GM19239 (cell line): ENCODE data around the gene FASLG.
"Not testable (repeated sequence)": the region's sequence is repeated elsewhere in the genome, so short reads cannot be mapped to it uniquely, and the experiment has no call there.

Experiments used
- DNase-seq: peaks from one replicate; pipeline ENCODE4 v3.0.0; 2011; ENCODE audit warnings: low spot score; ENCODE audit not compliant: insufficient read length
- FAIRE-seq: peaks from 2 replicates; lab custom pipeline; 2011; peaks lifted over from hg19 to GRCh38; lab: Jason Lieb, UNC

The FASLG gene

DNA sequence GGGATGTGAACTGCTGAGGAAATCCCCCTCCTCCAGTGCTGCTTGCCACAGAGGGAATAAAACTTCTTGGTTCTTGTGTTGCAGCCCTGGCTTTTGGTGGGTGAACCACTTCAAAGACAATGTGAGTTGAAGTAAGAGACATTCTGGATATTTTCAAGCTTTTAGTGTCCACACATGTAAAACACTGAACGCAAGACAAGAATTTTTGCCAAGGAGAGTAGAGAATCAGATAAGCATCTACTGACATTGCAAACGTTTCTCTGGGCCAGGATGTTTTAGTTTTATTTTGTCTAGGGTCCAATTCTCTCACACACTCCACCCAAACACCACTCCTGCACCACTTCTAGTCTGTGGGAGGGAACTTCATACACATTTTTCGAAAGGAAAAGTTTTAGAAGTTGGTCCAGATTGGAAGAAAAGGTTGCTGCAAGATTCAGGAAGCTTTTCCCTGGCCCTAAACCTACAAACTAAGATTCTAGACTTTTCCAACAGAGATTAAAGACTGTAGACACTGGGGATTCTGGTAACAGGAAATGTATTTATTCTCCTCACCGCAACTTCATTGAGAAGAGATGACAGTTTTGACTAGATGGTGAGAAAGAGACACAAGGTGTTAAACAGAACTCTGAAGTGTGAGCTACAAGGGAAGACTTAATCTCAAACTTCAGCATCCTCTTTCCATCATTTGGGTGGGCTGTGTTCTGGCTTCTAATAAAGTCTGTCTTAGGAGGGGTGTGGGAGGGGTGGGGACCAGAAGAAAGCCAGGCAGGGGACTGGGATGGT lies 16.1 kb downstream of the FASLG start:
- FAIRE-seq (no peak), DNase-seq (no peak)

DNA sequence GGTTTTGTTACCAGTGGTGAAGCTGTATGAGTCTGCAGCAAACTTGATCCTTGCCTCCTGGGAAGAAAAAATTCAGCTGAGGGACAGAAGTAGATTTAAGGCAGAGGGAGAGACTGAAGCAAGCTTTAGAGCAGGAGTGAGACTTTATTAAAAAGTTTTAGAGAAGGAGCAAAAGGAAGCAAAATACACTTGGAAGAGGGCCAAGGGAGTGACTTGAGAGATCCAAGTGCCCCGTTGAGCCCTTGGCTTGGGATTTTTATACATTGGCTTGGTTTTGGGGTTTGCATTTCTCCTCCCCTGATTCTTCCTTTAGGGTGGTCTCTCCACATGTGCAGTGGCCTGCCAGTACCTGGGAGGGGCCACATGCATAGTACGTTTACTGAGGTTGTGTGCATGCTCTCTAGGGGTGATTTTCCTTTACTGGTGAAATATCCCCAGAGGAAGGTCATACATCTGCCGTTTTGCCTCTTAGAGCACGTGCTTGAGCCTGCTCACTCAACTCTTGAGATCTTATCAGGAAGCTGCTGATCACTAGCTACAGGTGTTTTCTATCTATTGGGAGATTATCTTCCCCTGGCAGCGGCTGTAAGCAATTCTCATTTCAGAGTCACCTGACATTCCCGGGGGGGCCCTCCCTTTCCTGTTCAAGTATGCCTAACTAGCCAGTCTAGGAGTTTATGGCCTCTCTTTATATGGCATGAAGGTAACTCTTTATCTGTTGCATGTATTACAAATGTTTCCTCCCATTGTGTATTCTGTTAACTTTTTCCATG lies 20.3 kb downstream of the FASLG start:
- DNase-seq (no peak), FAIRE-seq (no peak)

DNA sequence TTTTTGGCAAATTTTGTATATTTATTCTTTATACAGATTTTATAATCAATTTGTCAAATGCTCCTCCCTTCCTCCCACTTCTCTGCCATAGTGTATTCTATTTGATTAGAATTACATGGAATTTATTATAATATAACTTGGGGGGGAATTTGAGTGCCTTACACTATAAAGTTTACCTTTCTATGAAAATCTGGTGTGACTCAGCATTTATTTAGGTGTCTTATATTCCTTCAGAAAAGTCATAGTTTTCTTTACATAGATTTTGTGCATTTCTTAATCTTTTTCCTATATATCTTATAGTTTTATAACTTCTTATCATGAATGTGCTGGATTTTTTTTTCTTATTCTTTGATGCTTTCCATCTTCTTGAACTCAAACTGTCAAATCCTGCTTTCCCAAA lies 21.3 kb downstream of the FASLG start:
- FAIRE-seq = no peak
- no peak for DNase-seq

DNA sequence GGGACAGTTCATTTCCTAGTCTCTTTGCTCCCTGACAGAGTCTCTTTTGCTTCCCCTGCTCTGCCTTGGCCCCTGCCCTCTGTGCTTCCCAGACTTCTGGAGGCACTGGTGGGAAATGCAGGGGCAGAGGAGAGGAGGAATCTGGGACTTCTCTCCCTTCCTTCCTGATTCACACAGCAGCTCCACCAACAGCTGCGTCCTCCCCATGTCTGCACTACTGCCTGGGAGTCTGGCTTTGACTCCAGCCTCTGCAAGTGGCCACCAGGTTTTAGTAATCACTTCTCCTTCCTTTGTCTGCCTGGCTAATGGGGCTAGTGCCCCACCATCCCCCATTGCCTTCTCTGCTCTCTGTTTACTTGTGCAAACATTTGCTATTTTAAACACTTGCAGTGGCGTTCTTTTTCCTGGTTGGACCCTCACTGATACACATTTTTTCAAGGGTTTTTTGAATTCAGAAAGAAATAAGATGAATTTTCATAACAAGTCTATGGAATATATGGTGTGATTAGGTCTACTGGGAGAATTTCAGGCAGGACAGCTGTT lies 21.9 kb downstream of the FASLG start:
- DNase-seq = no peak
- FAIRE-seq = no peak

DNA sequence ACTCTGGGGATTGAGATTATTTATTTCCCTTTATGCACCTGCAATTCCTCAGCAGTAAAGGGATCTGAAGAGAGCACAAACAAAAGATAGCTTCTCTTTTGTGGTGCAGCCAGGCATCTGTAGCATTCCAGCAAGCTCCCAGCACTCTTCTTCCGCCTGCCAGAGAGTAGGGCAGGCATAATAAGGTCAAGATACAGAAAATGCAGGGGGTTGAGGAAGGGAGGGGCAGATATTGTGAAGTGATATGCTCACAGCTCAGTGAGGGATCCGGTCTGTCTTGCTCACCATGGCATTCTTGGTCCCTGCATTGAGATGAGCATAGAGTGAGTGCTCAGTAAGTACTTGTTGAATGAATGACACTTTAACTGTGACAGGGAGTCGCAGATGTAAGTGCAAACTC lies 23.9 kb downstream of the FASLG start:
- DNase-seq = no peak
- no peak for FAIRE-seq

DNA sequence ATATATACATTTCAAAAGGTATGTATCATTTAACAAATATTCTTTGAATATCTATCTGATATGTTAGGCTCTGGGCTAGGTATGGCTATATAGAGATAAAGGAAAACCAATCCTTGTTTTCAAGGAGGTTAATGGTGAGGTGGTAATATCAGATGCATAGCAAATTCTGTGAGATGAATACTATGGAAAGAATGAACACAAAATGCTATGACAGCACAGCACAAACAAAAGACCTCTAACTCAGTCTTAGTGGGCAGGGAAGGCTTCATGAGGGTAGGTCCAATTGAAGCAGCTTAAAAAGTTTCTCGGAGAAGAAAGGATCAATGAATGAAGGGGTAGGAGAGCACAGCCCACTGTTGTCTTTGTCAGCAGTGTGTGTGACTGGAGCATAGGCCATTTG lies 27.2 kb downstream of the FASLG start:
- DNase-seq = no peak
- FAIRE-seq = no peak

DNA sequence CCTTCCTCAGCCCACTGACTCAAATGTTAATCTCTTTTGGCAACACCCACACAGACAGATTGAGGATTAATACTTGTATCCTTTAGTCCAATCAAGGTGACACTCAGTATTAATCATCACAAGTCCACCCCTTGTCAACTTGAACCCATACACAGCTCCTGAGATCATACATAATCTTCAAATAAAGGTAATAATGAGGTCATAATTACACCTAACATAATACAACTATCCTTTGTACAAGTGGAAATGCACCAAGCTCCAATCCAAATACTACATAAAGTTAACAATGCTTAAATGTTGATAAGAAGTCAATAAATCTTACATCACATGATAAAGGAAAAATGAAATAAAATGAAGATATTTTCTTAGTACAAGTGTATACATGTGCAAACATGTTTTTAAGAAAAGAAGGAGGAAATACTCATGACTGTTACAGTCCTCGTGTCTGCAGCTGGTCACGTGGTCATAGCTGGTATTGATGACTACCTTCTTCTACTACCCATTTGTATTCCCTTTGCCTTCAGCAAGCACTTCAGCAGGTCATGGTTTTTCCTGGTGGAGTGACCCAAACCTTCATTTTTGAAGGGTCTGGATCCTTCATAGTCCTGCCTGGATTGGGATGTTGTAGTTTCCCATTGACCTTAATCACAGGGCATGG lies 29.7 kb downstream of the FASLG start:
- DNase-seq, FAIRE-seq: not testable (repeated sequence)

DNA sequence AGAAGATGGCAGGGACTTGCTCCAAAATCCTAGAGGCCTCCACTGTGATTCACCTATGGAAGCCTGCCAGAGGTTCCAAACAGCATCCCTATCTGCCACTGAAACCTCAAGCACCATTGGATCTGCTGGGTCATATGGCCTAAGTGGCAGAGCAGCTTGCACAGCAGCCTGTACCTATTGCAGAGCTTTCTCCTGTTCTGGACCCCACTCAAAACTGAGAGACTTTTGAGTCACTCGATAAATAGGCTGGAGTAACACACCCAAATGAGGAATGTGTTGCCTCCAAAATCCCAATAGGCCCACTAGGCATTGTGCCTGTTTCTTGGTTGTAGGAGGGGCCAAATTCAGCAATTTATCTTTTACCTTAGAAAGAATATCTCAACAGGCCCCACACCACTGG lies 32.0 kb downstream of the FASLG start:
- not testable (repeated sequence) for DNase-seq, FAIRE-seq

DNA sequence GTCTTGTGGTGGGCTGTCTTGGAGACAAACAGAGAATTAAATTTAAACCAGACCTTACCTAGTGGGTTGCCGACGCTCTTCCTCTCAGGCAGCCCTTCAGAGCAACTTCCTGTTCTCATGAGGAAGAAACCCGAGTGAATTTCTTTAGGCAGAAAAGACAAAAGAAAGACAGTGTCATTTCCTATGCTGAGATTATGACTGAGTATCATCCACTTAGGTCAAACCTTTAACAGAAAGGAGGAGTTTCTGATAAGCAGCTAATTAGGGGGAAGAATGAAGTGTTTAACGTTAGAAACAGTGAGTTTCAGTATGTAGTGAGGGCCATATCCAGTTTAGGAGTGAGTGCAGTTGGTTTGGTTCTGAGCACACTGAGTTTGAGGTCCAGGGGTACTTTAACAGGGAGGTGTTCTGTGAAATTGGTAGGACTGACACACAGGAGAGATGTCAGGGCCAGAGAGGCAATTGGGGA lies 38.7 kb downstream of the FASLG start:
- FAIRE-seq (peak; percentile 84), DNase-seq (no peak)

DNA sequence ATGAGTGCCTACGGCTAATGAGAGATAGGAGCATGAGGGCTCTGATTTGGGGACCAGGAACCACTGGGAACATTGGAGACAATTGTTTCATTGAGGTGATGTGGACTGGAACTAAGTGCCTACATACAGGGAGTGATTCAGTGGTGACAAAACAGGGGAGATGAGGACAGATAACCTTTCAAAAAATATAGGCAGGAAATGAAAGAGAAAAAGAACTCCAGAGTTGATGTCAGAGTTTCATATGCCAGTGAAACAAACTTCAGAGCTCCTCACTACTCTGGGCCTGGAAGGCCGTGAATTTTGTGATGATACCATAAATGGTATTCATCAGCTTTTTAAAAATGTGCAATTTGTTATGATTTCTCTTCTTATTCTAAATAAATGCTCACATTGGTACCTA lies 39.3 kb downstream of the FASLG start:
- FAIRE-seq (peak; percentile 56), DNase-seq (no peak)

DNA sequence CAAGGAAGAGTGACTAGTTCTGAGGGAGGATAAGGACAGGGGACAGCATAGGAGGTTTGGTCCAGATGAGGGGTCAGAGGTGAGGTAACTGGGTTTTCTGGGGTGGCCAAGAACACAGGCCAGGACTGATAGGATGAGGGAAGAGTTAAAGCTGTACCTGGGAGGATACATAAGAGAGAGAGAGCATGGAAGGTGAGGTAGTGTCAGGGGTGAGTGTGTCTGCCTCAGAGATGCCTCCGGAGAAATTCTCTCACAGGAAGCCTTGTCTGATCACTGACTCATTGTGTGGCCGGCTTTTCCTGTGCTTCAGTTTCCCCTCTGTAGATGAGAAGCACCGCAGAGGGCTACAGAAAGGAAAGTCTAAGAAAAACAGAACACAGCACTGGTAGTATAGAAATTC lies 40.2 kb downstream of the FASLG start:
- DNase-seq = no peak
- FAIRE-seq = no peak

DNA sequence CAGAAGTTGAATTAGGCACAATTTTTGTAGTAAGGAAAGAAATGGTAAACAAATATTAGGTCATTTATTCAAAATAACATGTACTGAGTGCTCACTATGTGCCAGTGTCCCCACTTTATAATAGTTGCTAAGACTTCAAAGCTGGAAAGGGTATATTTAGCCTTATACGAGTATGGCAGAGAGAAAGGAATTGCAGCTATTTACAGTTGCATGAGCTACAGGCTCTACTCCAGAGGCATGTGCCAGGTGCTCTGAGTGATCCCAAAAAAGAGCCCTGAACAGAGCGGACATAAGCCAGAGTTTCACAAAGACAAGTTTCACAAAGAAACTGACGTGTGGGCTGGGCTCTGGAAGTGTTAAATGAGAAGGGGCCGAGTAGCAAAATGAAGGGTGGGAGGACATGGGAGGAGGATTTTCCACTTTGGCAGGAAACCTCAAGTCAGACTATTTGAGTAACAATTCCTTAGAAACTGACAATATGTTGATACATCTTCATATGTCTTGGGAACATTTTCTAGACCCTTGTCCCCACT lies 40.9 kb downstream of the FASLG start:
- FAIRE-seq (no peak), DNase-seq (no peak)

DNA sequence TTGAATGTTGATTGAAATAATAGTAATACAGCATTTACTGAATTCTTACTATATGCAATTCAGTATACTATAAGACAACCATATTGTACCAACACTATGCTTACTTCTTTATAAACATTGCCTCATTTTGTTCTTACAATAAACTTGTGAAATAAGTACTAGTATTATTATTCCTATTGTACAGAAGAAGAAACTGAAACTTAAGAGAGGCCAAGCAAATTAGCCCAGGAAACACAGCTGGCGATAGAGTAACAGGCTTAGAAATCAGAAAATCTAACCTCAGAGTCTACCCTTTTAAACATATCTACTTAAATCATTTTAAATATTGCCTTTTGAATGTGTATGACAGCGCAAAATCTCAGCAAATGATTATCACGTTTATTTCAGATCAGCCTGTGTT lies 41.7 kb downstream of the FASLG start:
- no peak for DNase-seq
- FAIRE-seq = peak; percentile 31

DNA sequence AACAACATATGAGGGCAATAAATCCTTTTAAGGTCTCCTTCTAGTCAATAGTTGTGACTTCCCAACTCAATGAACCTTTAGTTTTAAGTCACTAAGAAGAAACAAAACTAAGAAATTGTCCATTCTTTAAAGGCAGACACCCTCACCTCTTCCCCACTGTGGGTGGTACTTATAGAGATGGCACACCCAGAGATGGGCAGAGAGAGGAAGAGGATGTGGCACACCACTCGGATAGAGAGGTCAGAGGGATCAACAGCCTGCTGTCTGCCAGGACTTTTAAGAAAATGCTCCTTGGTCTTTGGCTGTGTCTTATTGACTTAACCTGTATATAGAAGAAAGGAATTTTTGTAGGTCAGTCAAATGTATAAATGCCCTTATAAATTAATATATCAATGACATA lies 45.1 kb downstream of the FASLG start:
- no peak for DNase-seq
- no peak for FAIRE-seq

DNA sequence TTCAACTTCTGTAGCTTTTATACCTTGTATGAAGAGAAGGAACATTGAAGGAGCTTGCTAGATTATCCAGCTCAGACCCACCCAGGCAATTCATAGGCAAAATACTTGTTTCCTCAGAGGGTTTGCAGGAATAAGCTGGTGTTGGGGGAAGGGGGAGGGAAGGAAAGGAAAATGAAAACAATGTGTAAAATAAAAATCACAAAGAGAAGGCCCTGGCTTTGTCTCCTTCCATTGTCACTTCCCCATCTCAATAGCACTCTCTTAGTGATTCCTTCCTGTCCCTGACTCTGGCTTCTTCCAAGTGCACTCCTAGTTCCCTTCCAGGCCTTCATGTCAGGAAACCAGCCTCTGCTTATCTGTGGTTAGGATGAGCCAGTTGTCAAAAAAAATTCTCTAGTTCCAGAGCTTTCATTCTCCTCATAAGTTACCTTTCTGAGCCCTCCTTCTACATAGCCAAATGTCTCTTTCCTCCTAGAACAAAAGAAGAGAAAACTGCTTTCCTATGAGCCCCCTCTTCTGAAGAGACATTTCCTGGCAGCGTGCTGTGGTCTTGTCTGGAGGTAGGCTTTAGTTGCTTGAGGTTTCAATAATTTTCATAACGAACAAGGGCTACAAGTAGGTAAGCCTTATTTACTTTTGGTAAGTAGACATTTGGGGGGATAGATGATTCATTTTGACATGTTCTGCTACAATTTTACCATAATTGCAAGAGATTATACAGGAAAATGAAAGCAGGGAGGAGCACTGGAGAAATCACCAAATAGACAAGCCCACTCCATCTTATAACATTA lies 45.7 kb downstream of the FASLG start:
- no peak for DNase-seq
- FAIRE-seq = no peak

DNA sequence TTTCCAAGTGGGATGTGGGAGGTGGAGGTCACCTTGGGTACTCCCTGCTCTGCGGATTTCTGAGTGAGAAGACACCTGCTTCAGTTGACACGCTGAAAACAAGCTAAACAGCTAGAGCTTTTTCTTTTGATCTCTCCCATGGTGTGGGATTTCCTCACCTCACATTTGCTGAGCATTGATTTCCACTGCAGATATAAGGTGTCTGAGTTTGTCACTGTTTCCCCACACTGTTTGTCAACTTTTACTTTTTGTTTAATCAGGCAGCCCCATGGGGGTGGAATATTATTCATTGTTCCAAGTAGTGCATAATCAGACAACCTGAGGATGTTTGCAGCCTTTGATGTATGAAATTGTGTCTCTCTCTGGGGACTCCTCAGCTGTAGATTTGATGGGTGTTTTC lies 49.5 kb downstream of the FASLG start:
- DNase-seq (no peak), FAIRE-seq (no peak)

DNA sequence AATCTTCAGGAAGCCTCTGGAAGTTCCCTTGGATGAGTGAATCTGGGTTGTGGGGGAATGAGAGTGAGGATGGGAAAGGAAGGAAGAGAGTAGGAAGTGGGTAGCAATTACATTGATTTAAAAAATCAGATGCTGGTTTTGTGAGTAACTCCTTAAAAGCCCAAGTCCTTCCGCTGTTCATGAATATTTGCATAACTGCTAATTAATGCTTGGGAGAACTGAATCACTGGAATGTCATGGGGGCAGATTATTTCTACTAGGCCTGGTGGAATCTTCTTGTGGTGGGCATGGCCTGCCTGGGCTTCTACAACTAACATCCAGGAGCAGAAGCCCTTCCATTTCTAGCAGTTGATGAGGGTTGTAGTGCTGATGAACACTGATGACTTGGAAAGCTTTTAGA lies 52.7 kb downstream of the FASLG start:
- DNase-seq = no peak
- FAIRE-seq = no peak

DNA sequence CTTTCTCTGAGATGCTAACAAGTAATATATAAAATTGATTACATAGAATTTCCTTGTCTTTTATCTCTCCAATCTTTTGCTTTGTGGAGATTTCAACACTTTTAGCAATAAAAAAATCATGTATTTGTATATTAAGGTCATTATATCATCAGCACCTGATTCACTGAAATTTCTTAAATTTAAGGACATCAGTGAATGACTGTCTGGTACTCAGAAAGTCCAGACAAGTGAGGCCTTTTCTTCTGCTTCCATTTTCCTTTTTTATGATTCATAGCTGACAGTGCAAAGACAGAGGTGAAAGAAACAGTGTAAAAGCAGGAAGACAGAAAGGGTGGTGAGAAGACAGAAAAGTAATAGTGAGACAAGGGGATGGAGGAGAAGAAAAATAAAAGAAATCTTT lies 54.6 kb downstream of the FASLG start:
- FAIRE-seq = no peak
- no peak for DNase-seq
